Measurements from ENCODE around the gene KRT1.

DNA sequence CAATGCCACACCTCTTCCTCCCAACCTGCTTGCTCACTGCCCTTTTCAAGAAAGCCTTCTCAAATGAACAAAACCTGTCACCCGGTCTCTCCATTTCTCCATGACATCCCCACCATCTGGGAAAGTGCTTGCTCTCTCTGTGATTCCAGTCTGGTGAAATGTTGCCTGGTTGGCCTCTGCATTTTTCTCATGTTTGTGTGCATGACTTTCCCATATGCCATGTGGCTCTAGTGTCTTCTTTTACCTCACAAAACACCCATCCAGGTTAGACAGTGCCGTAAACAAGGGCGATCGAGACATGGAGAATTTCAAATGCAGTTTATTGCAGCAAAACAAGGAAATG, 5.8 kb downstream of the KRT1 start:
- TF ChIP-seq, protein P1, sequence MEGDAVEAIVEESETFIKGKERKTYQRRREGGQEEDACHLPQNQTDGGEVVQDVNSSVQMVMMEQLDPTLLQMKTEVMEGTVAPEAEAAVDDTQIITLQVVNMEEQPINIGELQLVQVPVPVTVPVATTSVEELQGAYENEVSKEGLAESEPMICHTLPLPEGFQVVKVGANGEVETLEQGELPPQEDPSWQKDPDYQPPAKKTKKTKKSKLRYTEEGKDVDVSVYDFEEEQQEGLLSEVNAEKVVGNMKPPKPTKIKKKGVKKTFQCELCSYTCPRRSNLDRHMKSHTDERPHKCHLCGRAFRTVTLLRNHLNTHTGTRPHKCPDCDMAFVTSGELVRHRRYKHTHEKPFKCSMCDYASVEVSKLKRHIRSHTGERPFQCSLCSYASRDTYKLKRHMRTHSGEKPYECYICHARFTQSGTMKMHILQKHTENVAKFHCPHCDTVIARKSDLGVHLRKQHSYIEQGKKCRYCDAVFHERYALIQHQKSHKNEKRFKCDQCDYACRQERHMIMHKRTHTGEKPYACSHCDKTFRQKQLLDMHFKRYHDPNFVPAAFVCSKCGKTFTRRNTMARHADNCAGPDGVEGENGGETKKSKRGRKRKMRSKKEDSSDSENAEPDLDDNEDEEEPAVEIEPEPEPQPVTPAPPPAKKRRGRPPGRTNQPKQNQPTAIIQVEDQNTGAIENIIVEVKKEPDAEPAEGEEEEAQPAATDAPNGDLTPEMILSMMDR (conservative IDR thresholded peaks at IDR 0.05; ENCODE audit: low read length), result no peak
- TF ChIP-seq EZH2phosphoT487 (IDR thresholded peaks at IDR 0.05; ENCODE audit: borderline replicate concordance, low read depth, low read length), result no peak

All from OCI-LY7 (cell line).